Measurements from ENCODE around the gene BHLHE41. TPM values are rescaled to one million over a fixed set of nuclear protein-coding genes. Genes with fewer than 3 reads are reported as not detected.

BHLHE41 gene
- total and polyA plus RNA-seq, 2 of the 8 experiments (the other 6 are each of a cell fraction or from before 2014, with no cell fraction given), result 1.1 to 3.4 TPM

DNA sequence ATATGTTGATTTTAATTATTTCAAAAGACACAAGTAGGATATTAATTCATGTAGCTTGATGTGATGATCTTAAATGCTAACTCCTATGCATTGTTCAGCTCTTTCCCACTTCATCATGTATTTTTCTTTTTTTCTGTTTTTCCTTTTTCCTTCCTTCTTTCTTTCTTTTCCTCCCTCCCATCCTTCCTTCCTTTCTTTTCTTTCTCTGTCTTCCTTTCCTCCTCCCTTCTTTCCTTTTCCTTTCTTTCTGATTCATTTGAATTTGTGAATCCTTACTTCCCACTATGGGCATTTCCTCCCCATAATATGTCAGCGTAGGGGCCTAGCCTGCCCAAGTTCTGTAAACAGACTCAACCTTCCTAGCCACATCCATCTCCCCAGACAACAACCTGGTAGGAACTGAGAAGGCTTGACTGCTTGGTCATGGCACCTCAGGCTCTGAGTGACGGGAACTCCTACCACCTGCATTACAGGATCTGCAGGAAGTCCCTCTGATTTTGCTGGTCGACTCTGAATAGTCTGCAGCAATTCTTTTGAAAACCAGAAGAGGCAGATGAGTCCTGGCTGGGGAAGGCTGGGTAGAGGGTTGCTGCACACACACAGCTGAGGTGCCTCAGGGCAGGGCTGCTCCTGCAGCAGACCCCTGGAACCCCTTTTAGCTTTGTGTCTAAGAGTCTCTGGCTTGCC is 33.4 kb upstream of the BHLHE41 start:
- Histone ChIP-seq H2BK12ac (ENCODE audit: low read depth, low read length) (no peak overlapping the region; the same call in 1 of the 2 replicates), H2AFZ (ENCODE audit: low read length) (peak overlapping the region; percentile 36; the same call in 1 of the 2 replicates), H3K4me3 (ENCODE audit: extremely low read depth in 1 of 4, insufficient read depth in 2 of 4, low read depth in 3 of 4, low read length in 4 of 4) (no peak overlapping the region), H3K23ac (ENCODE audit: insufficient read length) (no peak overlapping the region), H3K36me3 (ENCODE audit: control insufficient read depth in 2 of 4, insufficient read depth in 4 of 4, low read length in 3 of 4) (no peaks in the 10 kb centered on the region), H3K4me2 (ENCODE audit: insufficient read depth in 1 of 2, low read depth in 2 of 2, low read length in 2 of 2) (no peak overlapping the region), H2AK5ac (ENCODE audit: low read depth, low read length) (no peak overlapping the region), H4K91ac (replicated peaks; ENCODE audit: insufficient read length, low read length) (no peak overlapping the region), H2BK15ac (ENCODE audit: low read length) (0 out of 2 replicates have a peak overlapping the region, but pooled peaks have one; percentile 61), H3K79me2 (ENCODE audit: control insufficient read depth in 1 of 2, insufficient read depth in 2 of 2, low read length in 2 of 2) (no peaks in the 10 kb centered on the region), H3K14ac (ENCODE audit: insufficient read length) (peak overlapping the region; percentile 14), H2BK120ac (replicated peaks; ENCODE audit: low read depth, low read length) (no peak overlapping the region), H3K23me2 (ENCODE audit: low read depth, low read length) (no peaks in the 10 kb centered on the region; the same call in 1 of the 2 replicates), H3K79me1 (ENCODE audit: low read depth, low read length) (no peaks in the 10 kb centered on the region), H2BK20ac (ENCODE audit: low read length) (no peak overlapping the region), H3K9ac (replicated peaks in 1 of 4; ENCODE audit: extremely low read depth in 1 of 4, low read depth in 3 of 4, low read length in 3 of 4) (no peak overlapping the region), H3K9me3 (ENCODE audit: insufficient read depth in 2 of 2, low read depth in 1 of 2, low read length in 1 of 2) (no peaks in the 10 kb centered on the region), H4K8ac (ENCODE audit: extremely low read depth, insufficient read depth, low read length) (no peak overlapping the region; the same call in 1 of the 2 replicates), H3K56ac (replicated peaks; ENCODE audit: insufficient read length, low read depth, low read length) (no peak overlapping the region), H3K27ac (ENCODE audit: low read depth, low read length) (no peak overlapping the region), H2BK5ac (ENCODE audit: low read depth, low read length) (0 out of 2 replicates have a peak overlapping the region, but pooled peaks have one; percentile 32), H3K27me3 (replicated peaks in 1 of 4; ENCODE audit: control insufficient read depth in 3 of 4, extremely low read depth in 1 of 4, insufficient read depth in 3 of 4, low read length in 3 of 4) (no peaks in the 10 kb centered on the region), H3K4ac (replicated peaks; ENCODE audit: insufficient read length, low read depth, low read length) (no peak overlapping the region), H3K18ac (ENCODE audit: extremely low read depth, low read length) (no peak overlapping the region), H3K4me1 (replicated peaks in 1 of 4; ENCODE audit: control insufficient read depth in 3 of 4, insufficient read depth in 4 of 4, low read length in 3 of 4) (no peaks in the 10 kb centered on the region), H4K5ac (ENCODE audit: insufficient read length, low read depth, low read length) (no peak overlapping the region), H4K20me1 (replicated peaks in 1 of 2; ENCODE audit: control insufficient read depth in 1 of 2, insufficient read depth in 2 of 2, low read length in 2 of 2) (no peaks in the 10 kb centered on the region)
- DNase-seq (ENCODE audit: low read depth in 1 of 2, low spot score in 2 of 2), result no peak
- WGBS, 2 experiments (ENCODE audit: extremely low coverage in 1 of 2, insufficient coverage in 1 of 2, insufficient read length in 1 of 2, insufficient replicate concordance in 2 of 2, low coverage in 1 of 2, low lambda C conversion rate in 2 of 2, missing lambda C conversion rate in 1 of 2), result 76% methylated on average over 3 of the region's 3 CpGs; no CpG with 5 or more reads in 1 of the 2 experiments
- ChIA-PET POLR2A (ENCODE audit: partially characterized antibody) (no interaction called here), CTCF (ENCODE audit: partially characterized antibody) (interaction anchor here (0.7 to 1.2 kb wide), 4 partner anchors 10 to 50 kb away, joined by 3 to 5 read pairs (median 4); no protein-coding TSS in a partner anchor)
- FAIRE-seq, result no peak
- TF ChIP-seq TEAD4 (IDR thresholded peaks at IDR 0.05; ENCODE audit: low read depth, low read length), result no peak
- TF ChIP-seq, protein P1, sequence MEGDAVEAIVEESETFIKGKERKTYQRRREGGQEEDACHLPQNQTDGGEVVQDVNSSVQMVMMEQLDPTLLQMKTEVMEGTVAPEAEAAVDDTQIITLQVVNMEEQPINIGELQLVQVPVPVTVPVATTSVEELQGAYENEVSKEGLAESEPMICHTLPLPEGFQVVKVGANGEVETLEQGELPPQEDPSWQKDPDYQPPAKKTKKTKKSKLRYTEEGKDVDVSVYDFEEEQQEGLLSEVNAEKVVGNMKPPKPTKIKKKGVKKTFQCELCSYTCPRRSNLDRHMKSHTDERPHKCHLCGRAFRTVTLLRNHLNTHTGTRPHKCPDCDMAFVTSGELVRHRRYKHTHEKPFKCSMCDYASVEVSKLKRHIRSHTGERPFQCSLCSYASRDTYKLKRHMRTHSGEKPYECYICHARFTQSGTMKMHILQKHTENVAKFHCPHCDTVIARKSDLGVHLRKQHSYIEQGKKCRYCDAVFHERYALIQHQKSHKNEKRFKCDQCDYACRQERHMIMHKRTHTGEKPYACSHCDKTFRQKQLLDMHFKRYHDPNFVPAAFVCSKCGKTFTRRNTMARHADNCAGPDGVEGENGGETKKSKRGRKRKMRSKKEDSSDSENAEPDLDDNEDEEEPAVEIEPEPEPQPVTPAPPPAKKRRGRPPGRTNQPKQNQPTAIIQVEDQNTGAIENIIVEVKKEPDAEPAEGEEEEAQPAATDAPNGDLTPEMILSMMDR (IDR thresholded peaks at IDR 0.05; ENCODE audit: control extremely low read depth in 1 of 3, insufficient read depth in 1 of 3, low read depth in 1 of 3, low read length in 3 of 3), result peak in 2 of 3 experiments; percentile 4 to 18; a peak in 2 of 4 replicates
- no peak for TF ChIP-seq CEBPB (IDR thresholded peaks at IDR 0.05; ENCODE audit: low read depth, low read length)
- TF ChIP-seq SP4 (IDR thresholded peaks at IDR 0.05; ENCODE audit: low read length), result no peak
- no peak for TF ChIP-seq RFX5 (IDR thresholded peaks at IDR 0.05; ENCODE audit: borderline replicate concordance, low read depth, low read length)
- peak; percentile 28 to 34 for TF ChIP-seq RAD21 (IDR thresholded peaks at IDR 0.05 in 1 of 2, conservative IDR thresholded peaks at IDR 0.05 in 1 of 2; ENCODE audit: low read depth in 2 of 2, low read length in 2 of 2)

Measured in H1 (cell line).